Measurements from ENCODE around the gene NCK2.
"Not testable (repeated sequence)": the region's sequence is repeated elsewhere in the genome, so short reads cannot be mapped to it uniquely, and the experiment has no call there.

NCK2 gene

GRCh38 chr2:105893011-105893995, 148.6 kb downstream of the NCK2 start:
- no peak for DNase-seq (ENCODE audit: low spot score)

GRCh38 chr2:105894327-105894944, 149.7 kb downstream of the NCK2 start:
- no peak for DNase-seq (ENCODE audit: low spot score)

DNA sequence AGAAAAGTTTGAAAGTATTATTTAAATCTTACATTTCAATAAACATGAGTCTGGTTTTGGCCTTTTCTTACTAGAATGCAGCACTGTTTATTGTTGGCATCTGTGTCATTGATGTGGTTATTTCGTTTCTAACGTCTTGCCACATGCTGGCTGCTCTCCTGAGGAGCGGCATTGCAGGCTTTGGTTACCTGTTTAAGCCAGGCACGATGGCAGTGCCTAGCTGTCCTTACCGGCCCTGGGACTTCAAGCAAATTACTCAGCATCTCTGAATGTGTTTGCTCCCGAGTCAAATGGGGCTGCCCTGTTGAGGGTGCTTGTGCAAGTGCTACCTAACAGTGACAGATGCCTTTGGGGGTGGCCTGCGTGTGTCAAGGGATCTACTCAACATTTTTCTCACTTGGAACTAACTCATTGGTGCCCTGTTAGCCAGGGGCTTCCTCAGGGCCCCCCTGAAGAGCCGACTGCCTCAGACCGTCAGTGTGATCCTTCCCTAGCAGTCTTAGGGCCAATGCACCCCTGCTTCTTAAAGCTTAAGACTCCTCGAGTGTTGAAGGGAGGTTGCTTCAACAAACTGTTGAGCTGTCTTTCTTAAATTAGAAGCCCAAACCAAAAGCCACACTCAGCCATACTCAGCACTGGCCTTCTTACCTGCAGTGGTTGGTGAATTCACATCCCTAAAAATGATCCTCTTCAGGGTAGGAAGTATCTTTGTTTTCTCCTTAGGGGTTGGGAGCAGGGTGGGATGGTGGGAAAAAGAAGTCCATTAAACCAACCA, 151.5 kb downstream of the NCK2 start:
- DNase-seq (ENCODE audit: low spot score): no peak

- DNase-seq (ENCODE audit: low spot score): no peak
These were observed 152.1 kb downstream of the NCK2 start for GRCh38 chr2:105896765-105897163.

- DNase-seq (ENCODE audit: low spot score): not testable (repeated sequence)
These were observed 153.0 kb downstream of the NCK2 start for GRCh38 chr2:105897694-105898093.

DNA sequence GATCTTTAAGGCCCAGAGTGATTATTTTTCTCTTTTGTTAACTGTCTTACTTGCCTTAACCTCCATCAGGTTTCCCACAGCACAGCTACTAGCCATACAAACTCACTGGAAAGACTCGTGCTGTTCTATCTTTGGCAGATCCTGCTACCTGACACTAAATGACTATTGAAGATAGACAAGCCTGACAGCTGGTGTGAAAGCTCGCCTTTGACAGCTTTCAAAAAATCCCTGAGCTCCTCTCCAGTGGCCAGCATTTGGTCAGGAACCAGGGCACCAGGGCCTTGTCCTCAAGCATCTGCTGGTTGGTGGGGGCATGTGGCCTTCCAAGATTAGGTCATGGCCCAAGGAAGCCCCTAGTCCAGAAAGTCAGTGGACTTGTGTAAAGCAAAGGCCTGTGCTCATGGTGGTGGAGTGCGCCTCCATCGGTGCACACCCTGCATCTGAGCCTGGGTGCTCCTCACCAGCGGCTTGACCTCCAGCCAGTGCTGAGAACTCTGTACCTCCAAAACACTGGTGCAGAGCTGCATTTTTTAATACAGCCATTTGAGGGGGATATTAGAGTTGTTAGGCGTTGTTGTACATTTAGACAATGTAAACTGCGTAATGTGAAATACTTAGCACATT, 158.5 kb downstream of the NCK2 start:
- DNase-seq (ENCODE audit: low spot score): no peak

GRCh38 chr2:105904938-105905337, 160.2 kb downstream of the NCK2 start:
- no peak for DNase-seq (ENCODE audit: low spot score)

DNA sequence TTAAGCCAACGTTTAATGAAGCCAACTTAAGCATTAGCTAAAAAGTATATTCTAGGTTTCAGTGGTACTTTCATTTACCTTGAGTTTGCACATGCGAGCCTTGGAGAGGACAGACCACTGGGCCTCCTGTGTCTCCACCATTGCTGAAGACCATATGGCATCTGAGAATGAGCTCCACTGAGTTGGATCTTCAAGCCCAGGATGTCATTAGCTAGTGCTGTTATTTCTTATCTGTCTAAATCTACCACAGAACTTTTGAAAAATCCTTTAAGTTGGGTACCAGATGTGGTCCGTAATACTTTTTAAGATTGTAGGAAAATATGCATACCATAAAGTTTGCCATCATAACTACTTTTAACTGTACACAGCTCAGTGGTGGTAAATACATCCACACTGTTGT, 161.8 kb downstream of the NCK2 start:
- no peak for DNase-seq (ENCODE audit: low spot score)

DNA sequence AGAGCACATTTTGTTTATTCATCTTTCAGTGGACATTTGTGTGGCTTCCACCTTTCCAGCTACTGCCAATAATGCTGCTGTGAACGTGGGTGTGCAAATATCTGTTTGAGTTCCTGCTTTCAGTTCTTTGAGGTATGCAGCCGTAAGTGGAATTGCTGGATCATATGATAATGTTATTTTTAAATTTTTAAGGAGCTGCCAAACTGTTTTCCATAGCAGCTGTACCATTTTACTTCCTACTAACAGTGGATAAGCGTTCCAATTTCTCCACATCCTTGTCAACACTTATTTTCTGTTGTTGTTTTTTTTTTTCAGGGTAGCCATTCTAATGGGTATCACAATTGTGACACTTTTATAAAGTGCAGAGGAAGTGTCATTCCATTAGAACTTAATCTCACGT, 162.5 kb downstream of the NCK2 start:
- no peak for DNase-seq (ENCODE audit: low spot score)

GRCh38 chr2:105909215-105909614, 164.5 kb downstream of the NCK2 start:
- DNase-seq (ENCODE audit: low spot score): no peak

DNA sequence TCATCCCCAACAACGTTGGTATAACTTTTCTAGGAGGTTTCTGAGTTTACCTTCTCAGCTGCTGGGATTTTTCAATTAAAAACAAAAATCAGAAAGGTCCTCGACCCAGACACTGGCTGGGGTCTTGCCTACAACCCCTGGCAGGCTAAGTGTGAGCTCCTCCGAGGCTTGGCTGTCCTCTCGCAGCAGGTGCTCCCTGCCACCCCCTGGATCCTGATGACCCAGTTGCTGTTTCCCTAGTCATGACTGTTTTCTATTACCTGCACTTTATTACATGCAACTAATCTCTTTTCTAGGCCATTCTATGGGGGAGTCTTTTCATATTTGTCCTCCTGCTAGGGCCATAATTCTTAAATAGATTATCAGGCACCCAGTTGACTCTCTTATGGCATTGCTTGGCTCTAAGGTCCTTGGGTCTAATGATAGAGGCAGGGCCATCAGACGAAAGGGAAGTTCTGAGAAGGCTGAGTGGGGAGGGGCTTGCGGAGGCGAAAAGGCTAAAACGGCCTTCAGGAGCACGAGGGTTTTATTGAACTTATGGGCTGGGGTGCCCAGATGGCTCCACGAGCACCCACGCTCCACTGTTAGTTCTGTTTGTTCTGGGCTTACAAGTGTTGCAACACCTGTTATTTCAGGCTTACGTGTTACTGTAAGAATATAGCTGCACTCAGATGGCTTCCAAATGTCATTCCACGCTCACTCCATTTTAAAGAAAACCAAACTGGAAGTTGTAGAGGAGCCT, 166.0 kb downstream of the NCK2 start:
- no peak for DNase-seq (ENCODE audit: low spot score)

DNA sequence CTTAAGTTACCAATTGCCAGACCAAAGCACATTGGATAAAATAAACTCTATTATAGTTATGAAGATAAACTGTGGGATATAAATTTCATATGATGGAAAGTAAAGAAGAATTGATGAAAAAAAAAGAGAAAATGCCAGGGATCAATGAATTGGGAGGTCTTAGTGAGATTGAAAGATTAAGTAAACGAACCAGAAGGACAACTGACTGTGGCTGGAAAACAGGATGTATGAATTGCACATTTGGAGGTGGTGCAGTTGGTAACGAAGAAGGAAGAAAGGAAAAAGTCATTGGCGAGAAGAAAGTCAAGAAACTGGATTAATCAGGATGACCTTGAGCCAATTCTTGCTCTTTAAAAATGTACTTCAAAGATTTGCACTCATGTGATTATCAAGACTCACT, 166.7 kb downstream of the NCK2 start:
- no peak for DNase-seq (ENCODE audit: low spot score)

DNA sequence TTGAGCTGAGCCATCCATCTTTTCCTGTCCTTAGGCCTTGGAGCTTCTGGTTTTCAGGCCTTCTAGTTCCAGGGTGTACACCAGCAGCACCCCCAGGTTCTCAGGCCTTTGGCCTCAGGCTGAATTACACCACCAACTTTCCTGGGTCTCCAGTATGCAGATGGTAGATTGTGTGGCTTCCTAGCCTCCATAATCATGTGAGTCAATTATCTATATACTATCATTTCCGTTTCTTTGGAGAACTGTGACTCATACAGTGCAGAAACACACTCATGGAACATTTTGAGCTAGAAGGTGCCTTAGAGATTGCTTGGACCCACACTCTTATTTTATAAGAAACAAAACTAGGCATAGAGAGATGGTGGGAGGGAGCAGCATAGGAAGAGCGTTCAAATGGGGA, 167.4 kb downstream of the NCK2 start:
- DNase-seq (ENCODE audit: low spot score): no peak

- DNase-seq (ENCODE audit: low spot score): no peak
These were observed 170.4 kb downstream of the NCK2 start for GRCh38 chr2:105915005-105915558.

DNA sequence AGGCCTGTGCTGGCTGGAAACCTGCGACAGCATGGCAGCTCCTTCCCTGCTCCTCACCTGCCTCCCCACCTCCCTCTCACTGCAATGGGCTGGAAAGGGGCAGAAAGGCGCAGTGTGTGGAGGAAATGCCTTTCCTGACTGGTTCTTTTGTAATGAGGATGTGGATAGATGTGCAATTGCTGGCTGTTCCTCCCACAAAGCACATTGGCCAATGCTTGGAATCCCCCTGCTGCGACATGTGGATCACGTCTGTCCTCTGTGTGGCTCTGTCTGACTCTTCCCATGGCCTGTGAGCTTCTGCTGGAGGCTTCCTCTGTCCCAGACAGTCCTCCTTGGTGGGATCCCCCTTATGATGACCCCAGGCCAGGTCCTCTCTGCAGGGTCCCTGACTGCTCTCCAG, 172.5 kb downstream of the NCK2 start:
- DNase-seq (ENCODE audit: low spot score): no peak

GRCh38 chr2:105917688-105918087, 173.0 kb downstream of the NCK2 start:
- no peak for DNase-seq (ENCODE audit: low spot score)

DNA sequence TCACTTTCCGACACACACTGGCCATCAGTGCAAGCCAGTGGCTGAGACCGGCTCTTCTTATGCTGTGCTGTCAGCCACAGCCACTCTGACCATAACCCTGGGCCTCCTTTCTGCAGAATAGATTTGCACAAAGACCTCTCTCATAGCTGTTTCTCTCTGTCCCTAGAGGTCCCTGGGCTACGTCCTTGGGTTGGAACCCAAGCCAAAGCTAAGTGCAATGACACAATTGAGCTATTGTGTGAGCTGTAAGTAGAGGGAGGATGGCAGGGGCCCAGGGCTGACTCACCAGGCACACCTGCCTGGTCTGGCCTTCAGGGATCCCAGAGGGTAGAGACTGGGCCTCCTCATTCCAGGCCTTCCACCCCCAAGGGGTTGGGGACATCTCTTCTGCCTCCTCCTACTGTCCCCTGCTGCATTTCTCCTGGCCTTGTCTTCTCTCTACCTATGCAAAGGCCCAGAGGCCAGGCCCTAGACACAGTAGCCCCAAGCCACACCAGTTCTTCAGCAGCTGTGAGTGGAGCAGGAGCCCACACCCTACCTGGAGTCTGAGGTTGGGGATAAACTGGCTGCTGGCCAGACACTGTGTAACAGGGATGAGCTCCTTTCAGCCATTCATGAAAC, 174.6 kb downstream of the NCK2 start:
- DNase-seq (ENCODE audit: low spot score): peak; percentile 31

DNA sequence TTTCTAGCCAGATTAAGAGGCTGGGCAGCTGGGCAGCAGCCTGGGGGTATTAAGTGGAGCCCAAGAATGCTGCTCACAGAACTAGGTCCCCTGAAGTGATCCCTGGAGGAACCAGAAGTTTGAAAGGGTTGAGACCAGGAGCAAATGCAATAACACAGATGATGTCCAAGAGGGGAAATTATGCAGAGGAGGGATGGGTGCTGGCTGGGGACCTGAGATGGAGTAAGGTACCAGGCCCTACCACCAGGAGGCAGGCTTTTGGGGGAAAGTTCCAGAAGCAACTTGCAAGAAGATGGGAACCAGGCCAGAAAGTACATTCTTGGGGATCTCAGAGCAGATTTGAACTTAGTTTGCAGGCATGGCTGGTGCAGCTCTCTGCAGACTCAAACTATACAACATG, 175.1 kb downstream of the NCK2 start:
- DNase-seq (ENCODE audit: low spot score): no peak

GRCh38 chr2:105924271-105924670, 179.6 kb downstream of the NCK2 start:
- DNase-seq (ENCODE audit: low spot score): no peak

GRCh38 chr2:105924932-105925331, 180.2 kb downstream of the NCK2 start:
- no peak for DNase-seq (ENCODE audit: low spot score)

GRCh38 chr2:105925390-105925789, 180.7 kb downstream of the NCK2 start:
- DNase-seq (ENCODE audit: low spot score): no peak
